Measurements from ENCODE around the gene SLC7A10.

Gene SLC7A10

DNA sequence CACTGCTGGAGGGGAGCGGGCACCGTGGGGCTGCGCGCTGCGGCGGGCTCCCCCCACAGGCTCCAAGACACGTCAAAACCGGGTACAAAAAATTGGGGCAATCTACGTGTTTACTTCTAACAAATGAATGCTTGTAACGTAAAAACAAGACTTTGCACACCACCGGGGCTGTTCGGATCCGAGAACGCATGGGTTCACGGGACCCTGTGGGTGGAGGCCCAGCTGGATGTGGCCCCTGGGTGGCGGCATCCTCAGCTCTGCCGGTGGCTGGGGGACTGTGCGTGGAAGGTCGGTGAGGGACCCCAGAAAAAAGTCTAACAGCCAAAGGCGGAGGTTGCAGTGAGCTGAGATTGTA, 10.3 kb upstream of the SLC7A10 start:
- no peak for TF ChIP-seq Cebpa-rat (IDR thresholded peaks at IDR 0.05)
- no peak overlapping the region for H3K4me3 ChIP-seq
- no peaks in the 10 kb centered on the region for H3K36me3 ChIP-seq
- peaks cover 0 to 5% (median 0%) of the 10 kb centered on the region in 10 experiments; a peak in 1 of 20 replicates for H3K4me1 ChIP-seq
- no peaks in the 10 kb centered on the region for H3K9me3 ChIP-seq (replicated peaks in 1 of 11)
- H3K9ac ChIP-seq: no peak overlapping the region
- no peak overlapping the region for H3K4me2 ChIP-seq
- peaks cover 0 to 5% (median 0%) of the 10 kb centered on the region in 11 experiments; a peak in 1 of 22 replicates for H4K20me1 ChIP-seq
- H3K27me3 ChIP-seq: no peaks in the 10 kb centered on the region
- no peak overlapping the region for H3K27ac ChIP-seq

DNA sequence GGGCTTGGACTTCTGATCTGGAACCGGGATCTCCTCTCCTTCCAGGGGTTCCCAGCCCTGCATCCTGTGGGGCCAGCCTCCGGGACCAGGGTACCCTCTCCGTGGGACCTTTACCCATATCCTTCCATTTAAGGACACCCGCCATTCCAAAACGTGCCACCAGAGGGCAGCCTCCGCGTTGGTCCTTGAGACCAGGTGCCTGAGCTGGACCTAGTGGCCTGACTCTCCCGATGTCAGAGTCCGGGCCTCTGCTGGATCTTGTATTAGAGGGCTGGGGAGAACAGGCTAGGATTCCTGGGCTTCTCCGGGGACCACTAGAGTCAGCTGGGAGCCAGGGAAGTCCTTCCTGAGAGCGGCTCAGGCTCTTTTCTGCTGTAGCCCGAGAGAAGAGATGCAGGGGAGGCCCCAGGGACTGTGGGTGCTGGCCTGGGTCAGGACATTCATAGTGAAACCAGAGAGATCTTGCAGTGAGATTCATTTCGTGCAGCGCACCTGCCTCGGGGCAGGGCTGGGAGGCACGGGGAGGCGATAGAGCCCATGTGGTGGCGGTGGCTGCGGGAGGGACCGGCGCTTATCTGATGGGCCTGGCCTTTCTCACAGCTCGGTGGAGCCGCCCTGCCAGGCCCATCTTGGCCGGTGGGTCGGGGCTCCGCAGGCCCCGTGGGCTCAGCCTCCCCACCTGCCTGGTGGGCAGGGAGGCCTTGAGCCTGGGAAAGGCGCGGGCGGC, 9.8 kb upstream of the SLC7A10 start:
- H3K4me2 ChIP-seq: no peak overlapping the region
- peaks cover 0 to 1% (median 0%) of the 10 kb centered on the region in 11 experiments; a peak in 1 of 22 replicates for H4K20me1 ChIP-seq
- no peaks in the 10 kb centered on the region for H3K9me3 ChIP-seq (replicated peaks in 1 of 11)
- peaks cover 0 to 5% (median 0%) of the 10 kb centered on the region in 10 experiments; a peak in 1 of 20 replicates for H3K4me1 ChIP-seq
- no peaks in the 10 kb centered on the region for H3K36me3 ChIP-seq
- no peak overlapping the region for H3K27ac ChIP-seq
- H3K9ac ChIP-seq: no peak overlapping the region
- TF ChIP-seq Cebpa-rat (IDR thresholded peaks at IDR 0.05): no peak
- no peaks in the 10 kb centered on the region for H3K27me3 ChIP-seq
- no peak overlapping the region for H3K4me3 ChIP-seq

DNA sequence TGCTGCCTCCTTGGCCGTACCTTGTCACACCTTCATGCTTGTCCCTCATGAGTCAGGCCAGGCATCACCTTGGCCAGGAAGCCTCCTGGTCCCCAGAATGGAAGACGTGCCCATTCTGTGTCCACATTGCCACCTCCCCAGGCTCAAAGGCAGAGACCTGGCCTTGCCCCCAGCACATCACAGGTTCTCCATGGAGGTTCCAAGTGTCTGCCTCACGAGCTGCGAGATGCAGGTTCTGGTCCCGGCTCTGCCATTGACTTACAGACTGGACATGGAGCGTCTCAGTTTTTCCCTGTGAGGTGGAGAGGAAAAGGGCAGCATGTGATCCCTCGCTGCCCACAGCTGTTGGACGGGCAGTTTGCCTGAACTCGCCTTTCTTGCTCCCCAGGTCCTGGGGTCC, 9.1 kb upstream of the SLC7A10 start:
- TF ChIP-seq Cebpa-rat (IDR thresholded peaks at IDR 0.05): no peak
- no peak overlapping the region for H3K9ac ChIP-seq
- no peaks in the 10 kb centered on the region for H4K20me1 ChIP-seq
- H3K4me3 ChIP-seq: no peak overlapping the region
- no peaks in the 10 kb centered on the region for H3K27me3 ChIP-seq
- H3K27ac ChIP-seq: no peak overlapping the region
- no peak overlapping the region for H3K4me2 ChIP-seq
- H3K36me3 ChIP-seq: no peaks in the 10 kb centered on the region
- peaks cover 0 to 5% (median 0%) of the 10 kb centered on the region in 10 experiments; a peak in 1 of 20 replicates for H3K4me1 ChIP-seq
- peaks cover 0 to 2% (median 0%) of the 10 kb centered on the region in 11 experiments; a peak in 2 of 22 replicates for H3K9me3 ChIP-seq (replicated peaks in 1 of 11)

DNA sequence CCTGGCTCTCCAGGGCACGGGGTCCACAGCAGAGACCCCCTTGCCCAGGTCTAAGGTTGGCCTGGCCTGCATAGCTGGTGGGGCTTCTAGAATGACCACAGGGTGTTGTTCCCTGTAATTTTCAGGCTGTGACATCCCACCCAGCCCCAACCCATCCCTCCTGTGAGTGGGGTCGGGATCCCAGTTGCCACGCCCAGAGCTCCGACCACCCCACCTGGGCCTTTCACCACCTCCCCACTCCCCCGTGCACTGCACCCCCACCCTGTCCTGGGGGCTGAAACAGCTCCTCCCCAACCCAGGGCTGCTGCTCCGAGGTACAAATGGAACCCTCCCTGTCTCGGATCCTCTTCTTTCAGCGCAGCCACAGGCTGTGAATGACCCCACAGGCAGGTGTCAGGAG, 8.4 kb upstream of the SLC7A10 start:
- Histone ChIP-seq H3K4me3 (no peak overlapping the region), H3K36me3 (no peaks in the 10 kb centered on the region), H3K27me3 (no peaks in the 10 kb centered on the region), H3K4me1 (peaks cover 0 to 3% (median 0%) of the 10 kb centered on the region in 10 experiments; a peak in 1 of 20 replicates), H3K4me2 (no peak overlapping the region), H3K9me3 (replicated peaks in 1 of 11) (peaks cover 4 to 8% (median 6%) of the 10 kb centered on the region in 11 experiments; a peak in 19 of 22 replicates), H3K27ac (no peak overlapping the region), H4K20me1 (no peaks in the 10 kb centered on the region), H3K9ac (no peak overlapping the region)
- no peak for TF ChIP-seq Cebpa-rat (IDR thresholded peaks at IDR 0.05)

DNA sequence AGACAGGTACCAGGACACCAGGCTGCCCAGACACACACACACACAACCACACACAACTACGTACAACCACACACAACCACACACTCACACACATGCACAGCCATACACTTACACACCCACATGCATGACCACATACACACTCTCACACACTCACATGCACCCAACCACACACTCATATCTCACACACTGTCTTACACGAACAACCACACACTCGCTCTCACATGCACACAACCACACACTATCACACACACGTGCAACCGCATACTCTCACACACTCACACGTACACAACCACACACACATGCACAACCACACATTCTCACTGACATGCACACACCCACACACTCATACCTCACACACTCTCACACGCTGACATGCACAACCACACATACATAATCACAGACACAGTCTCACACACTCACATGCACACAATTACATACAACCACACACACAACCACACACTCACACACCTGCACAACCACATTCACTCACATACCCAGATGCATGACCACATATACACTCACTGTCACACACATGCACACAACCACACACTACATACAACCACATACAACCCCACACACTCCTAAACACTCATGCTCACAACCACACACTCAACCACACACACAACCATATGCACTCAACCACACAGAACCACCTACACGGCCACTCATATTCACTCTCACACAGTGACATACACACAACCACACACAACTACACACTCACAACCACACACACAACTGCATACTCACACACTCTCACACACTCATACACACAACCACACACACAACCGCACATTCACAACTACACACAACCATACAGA, 7.6 kb upstream of the SLC7A10 start:
- no peaks in the 10 kb centered on the region for H3K27me3 ChIP-seq
- no peak overlapping the region for H3K4me3 ChIP-seq
- peaks cover 0 to 3% (median 0%) of the 10 kb centered on the region in 10 experiments; a peak in 1 of 20 replicates for H3K4me1 ChIP-seq
- no peak overlapping the region for H3K4me2 ChIP-seq
- H3K9me3 ChIP-seq (replicated peaks in 1 of 11): peaks cover 11 to 16% (median 14%) of the 10 kb centered on the region in 11 experiments; a peak in 21 of 22 replicates
- TF ChIP-seq Cebpa-rat (IDR thresholded peaks at IDR 0.05): no peak
- H3K36me3 ChIP-seq: no peaks in the 10 kb centered on the region
- no peak overlapping the region for H3K9ac ChIP-seq
- H3K27ac ChIP-seq: no peak overlapping the region
- H4K20me1 ChIP-seq: no peaks in the 10 kb centered on the region

DNA sequence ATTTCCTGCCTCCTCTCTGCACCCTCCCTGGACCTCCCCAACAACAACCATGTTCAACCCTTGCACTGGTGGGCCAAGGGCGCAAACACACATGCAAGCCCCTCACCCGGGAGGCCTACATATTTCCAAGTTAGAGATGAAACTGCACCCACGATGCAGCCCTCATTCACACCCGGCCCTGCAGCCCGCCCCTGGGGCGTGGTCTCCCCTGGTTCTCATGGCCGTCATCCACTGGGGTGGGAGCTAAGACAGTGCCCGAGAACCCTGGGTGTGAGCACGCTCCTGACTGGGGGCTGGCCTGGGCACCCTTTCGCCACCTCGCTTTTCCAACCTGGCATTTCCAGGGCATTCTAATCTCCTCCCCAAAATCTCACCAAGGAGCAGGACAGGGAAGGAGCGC, 7.0 kb upstream of the SLC7A10 start:
- Histone ChIP-seq H3K4me3 (no peak overlapping the region), H3K36me3 (no peaks in the 10 kb centered on the region), H3K4me1 (peaks cover 0 to 3% (median 0%) of the 10 kb centered on the region in 10 experiments; a peak in 1 of 20 replicates), H3K9ac (no peak overlapping the region), H3K9me3 (replicated peaks in 1 of 11) (peaks cover 17 to 22% (median 20%) of the 10 kb centered on the region in 11 experiments), H3K27ac (no peak overlapping the region), H4K20me1 (no peaks in the 10 kb centered on the region), H3K4me2 (no peak overlapping the region), H3K27me3 (no peaks in the 10 kb centered on the region)
- TF ChIP-seq Cebpa-rat (IDR thresholded peaks at IDR 0.05): no peak

DNA sequence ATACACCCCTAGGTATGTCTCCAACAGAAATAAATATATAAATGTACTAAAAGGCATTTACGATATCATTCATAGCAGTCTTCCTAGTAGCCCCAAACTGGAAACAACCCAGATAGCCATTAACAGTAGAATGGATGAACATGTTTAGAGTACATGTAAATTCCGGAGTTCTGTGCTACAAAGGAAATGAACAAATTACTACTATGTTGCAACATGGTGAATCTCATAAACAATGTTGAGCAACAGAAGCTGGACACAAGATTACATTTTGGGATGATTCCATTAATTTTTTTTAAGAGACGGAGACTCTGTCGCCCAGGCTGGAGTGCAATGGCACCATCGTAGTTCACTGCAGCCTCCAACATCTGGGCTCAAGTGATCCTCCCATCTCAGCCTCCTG, 5.9 kb upstream of the SLC7A10 start:
- Histone ChIP-seq H3K4me2 (no peak overlapping the region), H3K9me3 (replicated peaks in 1 of 11) (peaks cover 27 to 32% (median 30%) of the 10 kb centered on the region in 11 experiments), H3K4me1 (peaks cover 0 to 3% (median 0%) of the 10 kb centered on the region in 10 experiments; a peak in 1 of 20 replicates), H3K36me3 (no peaks in the 10 kb centered on the region), H3K9ac (no peak overlapping the region), H3K27ac (no peak overlapping the region), H4K20me1 (no peaks in the 10 kb centered on the region), H3K4me3 (no peak overlapping the region), H3K27me3 (no peaks in the 10 kb centered on the region; a peak in 1 of 22 replicates)
- no peak for TF ChIP-seq Cebpa-rat (IDR thresholded peaks at IDR 0.05)

DNA sequence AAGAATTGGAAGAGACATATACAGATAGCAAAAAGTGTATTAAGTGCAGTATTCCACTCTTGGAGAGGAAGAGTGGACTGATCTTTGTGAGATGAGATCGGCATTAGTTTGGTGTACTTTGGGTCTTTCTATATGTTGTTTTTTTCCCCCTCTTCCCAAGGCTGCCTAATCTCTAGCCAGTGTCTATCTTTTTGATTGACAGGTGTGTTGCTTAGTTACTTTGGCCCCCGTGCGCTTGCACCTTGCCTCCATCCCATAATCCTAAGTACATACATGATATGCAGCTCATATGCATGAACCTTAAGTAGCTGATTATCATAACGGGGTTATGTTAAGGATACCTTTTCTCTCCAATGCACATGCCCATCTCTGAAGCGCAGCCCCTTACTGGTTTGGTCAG, 4.3 kb upstream of the SLC7A10 start:
- peaks cover 0 to 4% (median 0%) of the 10 kb centered on the region in 11 experiments; a peak in 3 of 22 replicates for H3K27me3 ChIP-seq
- TF ChIP-seq Cebpa-rat (IDR thresholded peaks at IDR 0.05): no peak
- no peaks in the 10 kb centered on the region for H3K4me1 ChIP-seq

DNA sequence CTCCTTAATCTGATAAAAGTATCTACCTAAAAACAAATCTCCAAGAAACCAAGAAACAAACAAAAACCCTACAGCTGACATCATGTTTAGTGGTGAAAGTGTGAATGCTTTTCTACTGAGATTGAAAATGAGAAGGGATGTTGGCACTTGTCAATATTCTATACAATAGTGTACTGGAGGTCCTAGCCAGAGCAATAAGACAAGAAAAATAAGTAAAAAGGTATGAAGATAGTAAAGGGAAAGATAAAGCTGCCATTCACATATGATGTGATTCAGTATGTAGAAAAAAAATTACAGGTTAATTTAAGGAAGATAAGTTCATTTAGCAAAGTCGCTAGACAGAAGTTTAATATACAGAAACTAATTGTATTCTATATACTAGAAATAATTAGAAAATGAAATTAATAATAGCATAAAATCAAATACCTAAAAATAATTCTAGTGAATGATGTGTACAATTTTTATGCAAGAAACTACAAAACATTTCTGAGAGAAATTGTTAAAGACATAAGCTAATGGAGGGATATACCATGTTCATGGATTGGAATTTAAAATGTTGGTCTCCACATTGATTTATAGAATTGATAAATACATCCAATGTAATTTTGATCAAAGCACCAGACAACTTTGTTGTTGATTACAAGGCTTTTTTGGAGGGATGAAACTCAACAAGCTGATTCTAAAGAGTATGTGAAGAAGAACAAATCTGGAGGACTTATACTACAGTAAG, 2.4 kb upstream of the SLC7A10 start:
- H3K4me3 ChIP-seq: no peak overlapping the region
- peaks cover 27 to 38% (median 35%) of the 10 kb centered on the region in 11 experiments for H3K9me3 ChIP-seq (replicated peaks in 1 of 11)
- TF ChIP-seq Cebpa-rat (IDR thresholded peaks at IDR 0.05): no peak
- H4K20me1 ChIP-seq: no peaks in the 10 kb centered on the region
- H3K9ac ChIP-seq: no peak overlapping the region
- peaks cover 0 to 4% (median 0%) of the 10 kb centered on the region in 11 experiments; a peak in 3 of 22 replicates for H3K27me3 ChIP-seq
- H3K4me1 ChIP-seq: 0 out of 20 replicates have a peak, but pooled peaks cover 0 to 2% (median 0%) of the 10 kb centered on the region in 10 experiments
- no peak overlapping the region for H3K4me2 ChIP-seq
- no peak overlapping the region for H3K27ac ChIP-seq
- no peaks in the 10 kb centered on the region for H3K36me3 ChIP-seq

More for the DNA sequence above, 4.3 kb upstream of the SLC7A10 start:
- Histone ChIP-seq H3K36me3 (no peaks in the 10 kb centered on the region), H3K4me2 (no peak overlapping the region), H3K27ac (no peak overlapping the region), H3K4me3 (no peak overlapping the region), H3K9ac (no peak overlapping the region), H3K9me3 (replicated peaks in 1 of 11) (peaks cover 27 to 38% (median 35%) of the 10 kb centered on the region in 11 experiments), H4K20me1 (no peaks in the 10 kb centered on the region)

Measured in BLaER1 treated with 17β-estradiol and CSF1 and Interleukin-3, amounts not matched to agents 10 nM and 100 nM (cell line).